HUES48 (cell line): ENCODE data around the gene CELSR3.

Source experiments
- H3K27ac ChIP-seq: one replicate; pipeline ENCODE4 v1.7.0; 2013; ENCODE audit warnings: low read depth, low read length, inconsistent platforms
- H3K27me3 ChIP-seq: 2 replicates; pipeline ENCODE4 v1.6.1; 2013; ENCODE audit warnings: mild to moderate bottlenecking, low read length; ENCODE audit not compliant: control insufficient read depth, insufficient read depth
- H3K36me3 ChIP-seq: 2 replicates; pipeline ENCODE4 v1.6.1; 2013; ENCODE audit warnings: low read length; ENCODE audit not compliant: control insufficient read depth, insufficient read depth
- H3K4me1 ChIP-seq: 2 replicates; pipeline ENCODE4 v1.6.1; 2013; ENCODE audit warnings: mild to moderate bottlenecking, low read length; ENCODE audit not compliant: control insufficient read depth, insufficient read depth
- H3K4me3 ChIP-seq: 2 replicates; pipeline ENCODE4 v1.5.1; 2013; ENCODE audit warnings: mild to moderate bottlenecking, low read depth, low read length
- H3K9ac ChIP-seq: 2 replicates; pipeline ENCODE4 v1.6.1; 2013; ENCODE audit warnings: mild to moderate bottlenecking, low read depth, low read length, moderate library complexity
- H3K9me3 ChIP-seq: 2 replicates; pipeline ENCODE4 v1.6.1; 2013; ENCODE audit warnings: low read length; ENCODE audit not compliant: control insufficient read depth, insufficient read depth

CELSR3 gene

GRCh38 chr3:48660800-48661400 lies 1.8 kb downstream of the CELSR3 start:
- H3K36me3 ChIP-seq = peaks cover 28% of the 10 kb centered on the region
- no peaks in the 10 kb centered on the region for H3K9me3 ChIP-seq
- H3K27ac ChIP-seq = no peak overlapping the region
- peaks cover 15% of the 10 kb centered on the region; the same call in 1 of the 2 replicates for H3K4me1 ChIP-seq
- H3K27me3 ChIP-seq = no peaks in the 10 kb centered on the region
- H3K4me3 ChIP-seq = peak overlapping the region; percentile 61
- H3K9ac ChIP-seq = no peak overlapping the region

- H3K4me3 ChIP-seq = peak overlapping the region; percentile 58; the same call in 1 of the 2 replicates
- H3K9me3 ChIP-seq = no peaks in the 10 kb centered on the region
- H3K27me3 ChIP-seq = no peaks in the 10 kb centered on the region
- peaks cover 4% of the 10 kb centered on the region; the same call in 1 of the 2 replicates for H3K4me1 ChIP-seq
- peaks cover 48% of the 10 kb centered on the region for H3K36me3 ChIP-seq
- H3K9ac ChIP-seq = no peak overlapping the region; the same call in 1 of the 2 replicates
- peak overlapping the region; percentile 38 for H3K27ac ChIP-seq
These were observed 5.8 kb downstream of the CELSR3 start for GRCh38 chr3:48656841-48657281.

DNA sequence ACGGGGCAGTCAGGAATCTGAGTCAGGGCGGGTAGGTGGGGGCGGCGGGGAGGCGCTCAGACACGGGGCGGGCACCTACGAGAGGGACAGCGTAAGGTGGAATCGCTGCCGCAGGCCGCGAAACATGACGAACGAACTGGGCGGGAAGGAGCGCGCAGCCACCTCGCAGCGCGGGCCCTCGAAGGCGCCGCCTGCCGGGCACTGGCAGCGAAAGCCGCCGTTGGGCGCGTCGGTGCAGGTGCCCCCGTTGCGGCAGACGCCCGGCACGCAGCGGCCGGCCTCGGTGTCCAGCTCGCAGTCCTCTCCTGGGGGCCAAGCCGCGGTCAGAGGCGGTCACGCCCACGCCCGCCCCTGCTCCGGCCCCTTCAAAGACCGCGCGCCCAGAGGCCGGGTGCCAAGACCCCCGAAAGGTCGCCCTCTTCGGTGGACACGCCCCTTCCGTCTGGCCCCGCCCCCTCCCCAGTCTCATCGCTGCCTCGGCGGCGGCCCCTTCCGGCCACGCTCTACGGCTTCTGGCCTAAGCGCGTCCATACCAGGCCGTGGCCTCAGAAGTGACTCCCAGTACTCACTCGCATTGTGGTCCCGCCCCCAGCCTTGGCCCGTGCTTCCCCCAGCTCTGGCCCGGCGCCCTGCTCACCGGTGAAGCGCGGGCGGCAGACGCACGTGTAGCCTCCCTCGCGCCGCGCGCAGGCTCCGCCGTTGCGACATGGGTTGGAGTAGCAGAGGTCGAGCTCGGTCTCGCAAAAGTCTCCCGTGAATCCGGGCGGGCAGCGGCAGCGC lies 6.4 kb downstream of the CELSR3 start:
- Histone ChIP-seq H3K36me3 (peaks cover 49% of the 10 kb centered on the region), H3K9ac (peak overlapping the region; percentile 19; the same call in 1 of the 2 replicates), H3K27ac (peak overlapping the region; percentile 38), H3K27me3 (no peaks in the 10 kb centered on the region), H3K4me3 (peak overlapping the region; percentile 58; the same call in 1 of the 2 replicates), H3K4me1 (peaks cover 4% of the 10 kb centered on the region; the same call in 1 of the 2 replicates), H3K9me3 (no peaks in the 10 kb centered on the region)

DNA sequence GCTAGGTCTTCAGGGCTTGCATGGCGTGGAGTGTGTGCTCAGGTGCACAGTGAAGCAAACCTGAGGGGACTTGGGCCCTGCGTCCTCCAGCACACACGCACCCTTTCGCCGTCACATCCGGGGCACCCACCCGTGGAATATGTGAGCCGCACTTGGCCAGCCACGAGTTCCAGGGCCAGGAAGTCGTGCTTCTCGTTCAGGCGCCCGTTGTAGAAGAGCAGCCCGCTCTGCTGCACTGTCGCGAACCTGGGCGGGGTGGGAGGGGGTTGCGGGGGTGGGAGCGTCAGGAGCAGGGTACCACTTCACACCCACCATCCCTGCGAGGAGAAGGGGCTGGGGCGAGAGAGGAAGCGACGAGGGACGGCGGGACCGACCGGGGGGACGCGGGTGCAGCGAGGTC lies 7.1 kb downstream of the CELSR3 start:
- Histone ChIP-seq H3K27ac (no peak overlapping the region), H3K9me3 (no peaks in the 10 kb centered on the region), H3K4me1 (peaks cover 4% of the 10 kb centered on the region; the same call in 1 of the 2 replicates), H3K9ac (no peak overlapping the region), H3K4me3 (peak overlapping the region; percentile 58), H3K27me3 (no peaks in the 10 kb centered on the region), H3K36me3 (peaks cover 53% of the 10 kb centered on the region)

GRCh38 chr3:48655063-48655462 lies 7.6 kb downstream of the CELSR3 start:
- Histone ChIP-seq H3K36me3 (peaks cover 52% of the 10 kb centered on the region), H3K4me3 (peak overlapping the region; percentile 44; the same call in 1 of the 2 replicates), H3K9me3 (no peaks in the 10 kb centered on the region), H3K27ac (no peak overlapping the region), H3K4me1 (peaks cover 4% of the 10 kb centered on the region; the same call in 1 of the 2 replicates), H3K27me3 (no peaks in the 10 kb centered on the region), H3K9ac (no peak overlapping the region)

- H3K4me1 ChIP-seq = peaks cover 4% of the 10 kb centered on the region; the same call in 1 of the 2 replicates
- H3K27ac ChIP-seq = no peak overlapping the region
- no peaks in the 10 kb centered on the region for H3K9me3 ChIP-seq
- no peak overlapping the region for H3K4me3 ChIP-seq
- peaks cover 52% of the 10 kb centered on the region for H3K36me3 ChIP-seq
- H3K9ac ChIP-seq = no peak overlapping the region
- H3K27me3 ChIP-seq = no peaks in the 10 kb centered on the region
These were observed 9.6 kb downstream of the CELSR3 start for GRCh38 chr3:48652923-48653715.

GRCh38 chr3:48651771-48652170 lies 10.9 kb downstream of the CELSR3 start:
- H3K9me3 ChIP-seq = no peaks in the 10 kb centered on the region
- peaks cover 56% of the 10 kb centered on the region for H3K36me3 ChIP-seq
- peaks cover 3% of the 10 kb centered on the region; the same call in 1 of the 2 replicates for H3K4me1 ChIP-seq
- no peak overlapping the region for H3K9ac ChIP-seq
- H3K4me3 ChIP-seq = no peak overlapping the region
- no peaks in the 10 kb centered on the region for H3K27me3 ChIP-seq
- H3K27ac ChIP-seq = no peak overlapping the region

GRCh38 chr3:48650723-48651122 lies 12.0 kb downstream of the CELSR3 start:
- Histone ChIP-seq H3K9me3 (no peaks in the 10 kb centered on the region), H3K36me3 (peaks cover 66% of the 10 kb centered on the region), H3K27me3 (no peaks in the 10 kb centered on the region), H3K9ac (no peak overlapping the region), H3K4me3 (no peak overlapping the region), H3K4me1 (no peaks in the 10 kb centered on the region), H3K27ac (no peak overlapping the region)

- Histone ChIP-seq H3K36me3 (peaks cover 79% of the 10 kb centered on the region), H3K9me3 (no peaks in the 10 kb centered on the region), H3K27ac (no peak overlapping the region), H3K4me3 (no peak overlapping the region), H3K4me1 (no peaks in the 10 kb centered on the region), H3K9ac (no peak overlapping the region), H3K27me3 (no peaks in the 10 kb centered on the region)
These were observed 14.4 kb downstream of the CELSR3 start for GRCh38 chr3:48648188-48648850.

- no peaks in the 10 kb centered on the region for H3K27me3 ChIP-seq
- H3K4me3 ChIP-seq = no peak overlapping the region
- peaks cover 79% of the 10 kb centered on the region for H3K36me3 ChIP-seq
- H3K9ac ChIP-seq = no peak overlapping the region
- H3K4me1 ChIP-seq = no peaks in the 10 kb centered on the region
- no peaks in the 10 kb centered on the region for H3K9me3 ChIP-seq
- no peak overlapping the region for H3K27ac ChIP-seq
These were observed 15.0 kb downstream of the CELSR3 start for GRCh38 chr3:48647714-48648113.
